ENCODE data around the gene DLL1.

DLL1 gene

DNA sequence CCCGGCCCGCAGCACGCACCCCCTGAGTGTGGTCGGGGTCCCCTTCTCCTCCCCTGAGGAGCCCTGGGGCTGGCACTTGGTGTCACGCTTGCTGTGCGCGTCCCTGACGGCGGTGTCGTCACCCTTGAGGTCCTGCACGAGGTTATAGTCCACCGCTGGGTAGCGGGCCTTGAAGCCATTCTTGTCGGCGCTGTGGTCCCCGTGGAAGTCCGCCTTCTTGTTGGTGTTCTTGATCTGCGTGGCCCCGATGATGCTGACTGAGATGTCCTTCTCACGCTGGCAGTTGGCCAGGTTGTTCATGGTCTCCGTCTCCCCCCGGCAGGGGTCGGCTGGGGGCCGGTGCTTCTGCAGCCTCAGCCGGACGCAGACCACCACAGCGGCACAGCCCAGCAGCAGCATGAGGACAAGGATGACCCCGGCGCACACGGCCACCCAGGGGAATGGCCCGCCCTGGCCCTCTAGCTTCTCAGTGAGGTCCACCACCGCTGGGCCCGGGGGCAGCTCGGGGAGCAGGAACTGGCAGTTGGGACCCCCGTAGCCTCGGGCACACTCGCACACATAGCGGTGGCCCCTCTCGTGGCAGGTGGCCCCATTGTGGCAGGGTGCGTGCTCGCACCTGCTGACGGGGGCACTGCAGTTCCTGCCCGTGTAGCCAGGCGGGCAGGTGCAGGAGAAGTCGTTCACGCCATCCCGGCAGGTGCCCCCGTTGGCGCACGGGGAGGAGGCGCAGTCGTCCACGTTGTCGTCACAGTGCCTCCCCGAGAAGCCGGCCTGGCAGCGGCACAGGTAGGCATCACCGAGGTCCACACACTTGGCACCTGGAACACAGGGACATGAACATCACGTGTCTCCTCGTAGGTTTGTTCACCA is 7.4 kb downstream of the DLL1 start:
- Histone ChIP-seq H2AK5ac (ENCODE audit: low read length) (no peak overlapping the region), H3K18ac (ENCODE audit: low read length) (no peak overlapping the region), H3K4me1 (ENCODE audit: control insufficient read depth in 1 of 2, insufficient read depth in 2 of 2, low read length in 2 of 2) (peaks cover 9 to 14% of the 10 kb centered on the region in 2 experiments), H2BK120ac (ENCODE audit: insufficient read depth, low read length, poor library complexity) (no peak overlapping the region), H3K4me3 (ENCODE audit: low read depth, low read length) (no peak overlapping the region), H4K91ac (ENCODE audit: low read depth, low read length) (no peak overlapping the region), H3K27ac (ENCODE audit: low read depth, low read length) (no peak overlapping the region), H3K36me3 (ENCODE audit: control insufficient read depth in 1 of 2, insufficient read depth in 2 of 2, low read length in 2 of 2) (peaks cover 29 to 33% of the 10 kb centered on the region in 2 experiments), H2AFZ (ENCODE audit: insufficient read depth, low read length, poor library complexity) (no peak overlapping the region), H3K4me2 (ENCODE audit: low read length) (no peak overlapping the region), H2BK12ac (ENCODE audit: low read length) (no peak overlapping the region), H4K8ac (ENCODE audit: low read depth, low read length) (no peak overlapping the region), H3K9me3 (ENCODE audit: insufficient read depth, low read depth, low read length) (peaks cover 9% of the 10 kb centered on the region), H3K4ac (ENCODE audit: low read depth, low read length) (no peak overlapping the region), H2BK5ac (ENCODE audit: low read depth, low read length, poor library complexity) (no peak overlapping the region), H3K9ac (ENCODE audit: low read length) (no peak overlapping the region), H3K14ac (ENCODE audit: low read length) (no peak overlapping the region), H4K12ac (ENCODE audit: low read depth, low read length) (no peak overlapping the region), H3K79me2 (ENCODE audit: control insufficient read depth, insufficient read depth, low read length, poor library complexity) (no peaks in the 10 kb centered on the region), H3K23ac (ENCODE audit: low read length) (no peak overlapping the region), H3K27me3 (ENCODE audit: insufficient read depth, low read length) (peaks cover under 1% of the 10 kb centered on the region), H3K79me1 (ENCODE audit: low read length) (no peaks in the 10 kb centered on the region)
- DNase-seq, result no peak
- WGBS (ENCODE audit: extremely low coverage, insufficient coverage, insufficient read length), result no CpG with 5 or more reads among the region's 60 CpGs

GRCh38 chr6:170282512-170283158 is 8.2 kb downstream of the DLL1 start:
- H3K18ac ChIP-seq (ENCODE audit: low read length), result no peak overlapping the region
- peaks cover 9% of the 10 kb centered on the region for H3K9me3 ChIP-seq (ENCODE audit: insufficient read depth, low read depth, low read length)
- H4K8ac ChIP-seq (ENCODE audit: low read depth, low read length), result no peak overlapping the region
- H2BK120ac ChIP-seq (ENCODE audit: insufficient read depth, low read length, poor library complexity), result no peak overlapping the region
- H3K79me2 ChIP-seq (ENCODE audit: control insufficient read depth, insufficient read depth, low read length, poor library complexity), result no peaks in the 10 kb centered on the region
- no peak overlapping the region for H3K4ac ChIP-seq (ENCODE audit: low read depth, low read length)
- no peak overlapping the region for H3K14ac ChIP-seq (ENCODE audit: low read length)
- H3K36me3 ChIP-seq (ENCODE audit: control insufficient read depth in 1 of 2, insufficient read depth in 2 of 2, low read length in 2 of 2), result peaks cover 25 to 27% of the 10 kb centered on the region in 2 experiments
- H3K4me2 ChIP-seq (ENCODE audit: low read length), result no peak overlapping the region
- no peak overlapping the region for H2BK5ac ChIP-seq (ENCODE audit: low read depth, low read length, poor library complexity)
- no CpG with 5 or more reads among the region's 28 CpGs for WGBS (ENCODE audit: extremely low coverage, insufficient coverage, insufficient read length)
- H3K23ac ChIP-seq (ENCODE audit: low read length), result no peak overlapping the region
- no peak overlapping the region for H3K9ac ChIP-seq (ENCODE audit: low read length)
- H3K27ac ChIP-seq (ENCODE audit: low read depth, low read length), result no peak overlapping the region
- DNase-seq, result no peak
- peaks cover 3 to 12% of the 10 kb centered on the region in 2 experiments for H3K4me1 ChIP-seq (ENCODE audit: control insufficient read depth in 1 of 2, insufficient read depth in 2 of 2, low read length in 2 of 2)
- no peak overlapping the region for H2BK12ac ChIP-seq (ENCODE audit: low read length)
- H3K79me1 ChIP-seq (ENCODE audit: low read length), result no peaks in the 10 kb centered on the region
- no peak overlapping the region for H4K12ac ChIP-seq (ENCODE audit: low read depth, low read length)
- no peak overlapping the region for H3K4me3 ChIP-seq (ENCODE audit: low read depth, low read length)
- H2AFZ ChIP-seq (ENCODE audit: insufficient read depth, low read length, poor library complexity), result no peak overlapping the region
- H4K91ac ChIP-seq (ENCODE audit: low read depth, low read length), result no peak overlapping the region
- no peak overlapping the region for H2AK5ac ChIP-seq (ENCODE audit: low read length)
- no peaks in the 10 kb centered on the region for H3K27me3 ChIP-seq (ENCODE audit: insufficient read depth, low read length)

GRCh38 chr6:170281331-170282292 is 9.3 kb downstream of the DLL1 start:
- no peak for DNase-seq
- Histone ChIP-seq H3K14ac (ENCODE audit: low read length) (no peak overlapping the region), H2BK120ac (ENCODE audit: insufficient read depth, low read length, poor library complexity) (no peak overlapping the region), H3K27me3 (ENCODE audit: insufficient read depth, low read length) (no peaks in the 10 kb centered on the region), H3K4me2 (ENCODE audit: low read length) (no peak overlapping the region), H3K9me3 (ENCODE audit: insufficient read depth, low read depth, low read length) (peaks cover 4% of the 10 kb centered on the region), H3K79me2 (ENCODE audit: control insufficient read depth, insufficient read depth, low read length, poor library complexity) (no peaks in the 10 kb centered on the region), H3K9ac (ENCODE audit: low read length) (no peak overlapping the region), H3K27ac (ENCODE audit: low read depth, low read length) (no peak overlapping the region), H3K18ac (ENCODE audit: low read length) (no peak overlapping the region), H4K91ac (ENCODE audit: low read depth, low read length) (no peak overlapping the region), H3K36me3 (ENCODE audit: control insufficient read depth in 1 of 2, insufficient read depth in 2 of 2, low read length in 2 of 2) (peaks cover 24 to 25% of the 10 kb centered on the region in 2 experiments), H4K8ac (ENCODE audit: low read depth, low read length) (no peak overlapping the region), H2AK5ac (ENCODE audit: low read length) (no peak overlapping the region), H3K4me3 (ENCODE audit: low read depth, low read length) (no peak overlapping the region), H2AFZ (ENCODE audit: insufficient read depth, low read length, poor library complexity) (no peak overlapping the region), H3K4ac (ENCODE audit: low read depth, low read length) (no peak overlapping the region), H3K4me1 (ENCODE audit: control insufficient read depth in 1 of 2, insufficient read depth in 2 of 2, low read length in 2 of 2) (peaks cover 1 to 4% of the 10 kb centered on the region in 2 experiments), H4K12ac (ENCODE audit: low read depth, low read length) (no peak overlapping the region), H3K23ac (ENCODE audit: low read length) (no peak overlapping the region), H2BK5ac (ENCODE audit: low read depth, low read length, poor library complexity) (no peak overlapping the region), H2BK12ac (ENCODE audit: low read length) (no peak overlapping the region), H3K79me1 (ENCODE audit: low read length) (no peaks in the 10 kb centered on the region)
- WGBS (ENCODE audit: extremely low coverage, insufficient coverage, insufficient read length), result no CpG with 5 or more reads among the region's 48 CpGs

DNA sequence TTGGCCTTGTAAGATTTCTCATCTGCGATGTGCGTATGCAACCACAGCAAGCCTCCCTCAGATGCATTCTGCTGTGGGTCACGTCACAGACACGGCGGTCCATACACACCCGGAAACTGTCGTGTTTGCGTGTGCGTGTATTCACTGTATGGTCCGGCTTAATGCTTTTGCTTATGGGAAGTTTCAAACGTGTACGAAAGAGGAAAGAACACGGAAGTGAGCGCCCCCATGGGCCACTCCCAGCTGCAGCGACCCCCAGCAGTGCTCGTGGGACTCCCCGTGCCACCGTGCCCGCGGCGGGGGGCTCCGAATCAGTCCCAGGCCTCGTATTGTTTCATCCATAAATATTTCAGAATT is 10.2 kb downstream of the DLL1 start:
- Histone ChIP-seq H3K36me3 (ENCODE audit: control insufficient read depth in 1 of 2, insufficient read depth in 2 of 2, low read length in 2 of 2) (peaks cover 23 to 25% of the 10 kb centered on the region in 2 experiments), H3K9me3 (ENCODE audit: insufficient read depth, low read depth, low read length) (peaks cover 4% of the 10 kb centered on the region), H2BK5ac (ENCODE audit: low read depth, low read length, poor library complexity) (no peak overlapping the region), H4K8ac (ENCODE audit: low read depth, low read length) (no peak overlapping the region), H3K23ac (ENCODE audit: low read length) (no peak overlapping the region), H3K27me3 (ENCODE audit: insufficient read depth, low read length) (no peaks in the 10 kb centered on the region), H4K12ac (ENCODE audit: low read depth, low read length) (no peak overlapping the region), H3K79me1 (ENCODE audit: low read length) (no peaks in the 10 kb centered on the region), H3K18ac (ENCODE audit: low read length) (no peak overlapping the region), H4K91ac (ENCODE audit: low read depth, low read length) (no peak overlapping the region), H2AK5ac (ENCODE audit: low read length) (no peak overlapping the region), H3K27ac (ENCODE audit: low read depth, low read length) (no peak overlapping the region), H3K4ac (ENCODE audit: low read depth, low read length) (no peak overlapping the region), H3K9ac (ENCODE audit: low read length) (no peak overlapping the region), H2BK120ac (ENCODE audit: insufficient read depth, low read length, poor library complexity) (no peak overlapping the region), H2AFZ (ENCODE audit: insufficient read depth, low read length, poor library complexity) (no peak overlapping the region), H3K4me2 (ENCODE audit: low read length) (no peak overlapping the region), H3K4me1 (ENCODE audit: control insufficient read depth in 1 of 2, insufficient read depth in 2 of 2, low read length in 2 of 2) (peaks cover 0 to 2% of the 10 kb centered on the region in 2 experiments), H3K79me2 (ENCODE audit: control insufficient read depth, insufficient read depth, low read length, poor library complexity) (no peaks in the 10 kb centered on the region), H3K14ac (ENCODE audit: low read length) (no peak overlapping the region), H2BK12ac (ENCODE audit: low read length) (no peak overlapping the region), H3K4me3 (ENCODE audit: low read depth, low read length) (no peak overlapping the region)
- no CpG with 5 or more reads among the region's 23 CpGs for WGBS (ENCODE audit: extremely low coverage, insufficient coverage, insufficient read length)
- no peak for DNase-seq
